Chondrocyte (in vitro differentiated cells): ENCODE data around the gene RANBP3L. TPM values are rescaled to one million over a fixed set of nuclear protein-coding genes. Genes with fewer than 3 reads are reported as not detected.

Experiments
- DNase-seq: peaks from one replicate; pipeline ENCODE4 v3.0.0; 2021; ENCODE audit warnings: mixed read lengths, low spot score
- H3K27ac Mint-ChIP-seq: one replicate; pipeline ENCODE4 v1.8.0; 2021; ENCODE audit warnings: mild to moderate bottlenecking, moderate library complexity, mixed read lengths; ENCODE audit not compliant: unreplicated experiment
- H3K27me3 Mint-ChIP-seq: 2 replicates; pipeline ENCODE4 v1.8.0; 2021; ENCODE audit warnings: low read depth, mixed read lengths
- H3K36me3 Mint-ChIP-seq: 2 replicates; pipeline ENCODE4 v1.8.0; 2021; ENCODE audit warnings: low read depth, mixed read lengths
- H3K4me1 Mint-ChIP-seq: 2 replicates; pipeline ENCODE4 v1.8.0; 2021; ENCODE audit warnings: low read depth, mild to moderate bottlenecking, mixed read lengths
- H3K4me3 Mint-ChIP-seq: one replicate; pipeline ENCODE4 v1.8.0; 2021; ENCODE audit warnings: mild to moderate bottlenecking, moderate library complexity, mixed read lengths; ENCODE audit not compliant: unreplicated experiment
- H3K9me3 Mint-ChIP-seq: 2 replicates; pipeline ENCODE4 v1.8.0; 2021; ENCODE audit warnings: low read depth, mixed read lengths
- total RNA-seq: library from RNA; stranded (reverse); gene quantifications from 3 replicates; pipeline ENCODE4 v1.2.1, GENCODE V29; 2021
- TF ChIP-seq, protein P1 (sequence below): fragments of 200-600 bp; sonication (generic); IDR thresholded peaks from 2 replicates; pipeline ENCODE4 v1.5.0; 2021; ENCODE audit warnings: antibody characterized with exemption, mild to moderate bottlenecking, moderate library complexity

Gene RANBP3L
- total RNA-seq, 1 donor from 2014 or later: 1.2 TPM

DNA sequence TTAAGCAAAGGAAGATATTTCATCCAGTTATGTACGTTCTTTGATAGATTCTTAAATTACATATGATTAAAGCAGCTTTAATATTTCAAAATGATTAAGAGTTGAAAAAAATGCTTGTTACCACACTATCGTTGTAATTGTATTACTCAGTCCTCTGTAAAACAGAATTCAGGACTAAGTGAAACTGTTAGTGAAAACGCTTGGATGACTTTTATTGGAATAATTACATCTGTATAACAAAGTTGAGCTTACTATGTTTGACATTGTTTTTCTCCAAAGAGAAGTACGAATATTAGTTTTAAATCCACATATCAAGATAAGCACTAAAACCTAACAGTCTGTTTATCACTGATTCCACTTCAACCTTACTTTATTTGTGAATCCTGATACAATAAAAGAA is 51.3 kb downstream of the RANBP3L start:
- H3K9me3 Mint-ChIP-seq: no peaks in the 10 kb centered on the region
- no peak overlapping the region for H3K27ac Mint-ChIP-seq
- H3K27me3 Mint-ChIP-seq: no peaks in the 10 kb centered on the region
- peaks cover 14% of the 10 kb centered on the region for H3K4me1 Mint-ChIP-seq
- no peak overlapping the region for H3K4me3 Mint-ChIP-seq
- no peaks in the 10 kb centered on the region for H3K36me3 Mint-ChIP-seq
- TF ChIP-seq, protein P1, sequence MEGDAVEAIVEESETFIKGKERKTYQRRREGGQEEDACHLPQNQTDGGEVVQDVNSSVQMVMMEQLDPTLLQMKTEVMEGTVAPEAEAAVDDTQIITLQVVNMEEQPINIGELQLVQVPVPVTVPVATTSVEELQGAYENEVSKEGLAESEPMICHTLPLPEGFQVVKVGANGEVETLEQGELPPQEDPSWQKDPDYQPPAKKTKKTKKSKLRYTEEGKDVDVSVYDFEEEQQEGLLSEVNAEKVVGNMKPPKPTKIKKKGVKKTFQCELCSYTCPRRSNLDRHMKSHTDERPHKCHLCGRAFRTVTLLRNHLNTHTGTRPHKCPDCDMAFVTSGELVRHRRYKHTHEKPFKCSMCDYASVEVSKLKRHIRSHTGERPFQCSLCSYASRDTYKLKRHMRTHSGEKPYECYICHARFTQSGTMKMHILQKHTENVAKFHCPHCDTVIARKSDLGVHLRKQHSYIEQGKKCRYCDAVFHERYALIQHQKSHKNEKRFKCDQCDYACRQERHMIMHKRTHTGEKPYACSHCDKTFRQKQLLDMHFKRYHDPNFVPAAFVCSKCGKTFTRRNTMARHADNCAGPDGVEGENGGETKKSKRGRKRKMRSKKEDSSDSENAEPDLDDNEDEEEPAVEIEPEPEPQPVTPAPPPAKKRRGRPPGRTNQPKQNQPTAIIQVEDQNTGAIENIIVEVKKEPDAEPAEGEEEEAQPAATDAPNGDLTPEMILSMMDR: no peak
- DNase-seq: no peak

DNA sequence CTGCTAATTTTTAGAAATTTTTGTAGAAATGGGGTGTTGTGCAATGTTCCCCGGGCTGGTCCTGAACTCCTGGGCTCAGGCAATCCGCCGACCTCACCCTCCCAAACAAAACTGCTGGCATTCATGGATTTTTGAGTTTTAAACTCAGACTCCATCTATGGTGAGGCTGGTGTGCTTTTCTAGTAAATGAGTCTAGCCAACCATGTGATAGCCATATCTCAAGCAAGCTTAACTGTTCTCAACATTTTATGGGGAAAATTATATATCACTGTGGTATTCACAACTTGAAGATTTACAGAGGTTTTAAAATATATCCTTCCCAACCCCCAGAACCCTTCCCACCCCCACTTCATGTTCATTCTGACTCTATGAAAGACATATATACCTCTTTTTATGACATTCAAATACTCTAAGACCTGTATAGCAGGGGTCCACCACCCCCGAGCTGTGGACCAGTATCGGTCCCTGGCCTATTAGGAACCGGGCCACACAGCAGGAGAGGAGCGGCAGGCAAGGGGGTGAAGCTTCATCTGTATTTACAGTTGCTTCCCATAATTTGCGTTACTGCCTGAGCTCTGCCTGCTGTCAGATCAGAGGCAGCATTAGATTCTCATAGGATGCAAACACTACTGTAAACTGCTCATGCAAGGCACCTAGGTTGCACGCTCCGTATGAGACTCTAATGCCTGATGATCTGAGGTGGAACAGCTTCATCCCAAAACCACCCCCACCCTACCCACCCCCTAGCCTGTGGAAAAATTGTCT is 55.5 kb downstream of the RANBP3L start:
- Mint-ChIP-seq H3K36me3 (no peaks in the 10 kb centered on the region), H3K9me3 (no peaks in the 10 kb centered on the region), H3K4me1 (peaks cover 7% of the 10 kb centered on the region), H3K4me3 (no peak overlapping the region), H3K27ac (no peak overlapping the region), H3K27me3 (no peaks in the 10 kb centered on the region)
- no peak for DNase-seq
- TF ChIP-seq, protein P1: no peak

DNA sequence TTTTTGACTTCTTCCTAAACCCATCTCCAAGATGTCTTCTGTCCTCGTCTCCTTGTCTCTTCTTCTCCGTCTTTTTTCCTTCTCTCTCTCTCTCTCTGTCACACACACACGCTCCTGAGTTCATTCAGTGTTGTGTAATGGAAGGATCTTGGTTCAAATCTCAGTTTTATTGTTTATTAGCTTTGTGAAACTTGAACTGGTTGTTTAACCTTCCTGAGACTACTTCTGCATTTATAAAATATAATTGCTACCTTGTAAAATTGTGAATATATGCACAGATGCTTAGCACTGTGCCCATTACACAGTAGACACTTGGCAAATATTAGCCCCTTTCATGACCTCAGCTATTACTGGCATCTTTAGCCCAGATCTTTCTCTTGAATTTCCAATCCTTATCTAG is 57.6 kb downstream of the RANBP3L start:
- no peak for DNase-seq
- Mint-ChIP-seq H3K27me3 (no peaks in the 10 kb centered on the region), H3K9me3 (no peaks in the 10 kb centered on the region), H3K27ac (no peak overlapping the region), H3K4me1 (peaks cover 23% of the 10 kb centered on the region), H3K4me3 (no peak overlapping the region), H3K36me3 (no peaks in the 10 kb centered on the region)
- TF ChIP-seq, protein P1: no peak

DNA sequence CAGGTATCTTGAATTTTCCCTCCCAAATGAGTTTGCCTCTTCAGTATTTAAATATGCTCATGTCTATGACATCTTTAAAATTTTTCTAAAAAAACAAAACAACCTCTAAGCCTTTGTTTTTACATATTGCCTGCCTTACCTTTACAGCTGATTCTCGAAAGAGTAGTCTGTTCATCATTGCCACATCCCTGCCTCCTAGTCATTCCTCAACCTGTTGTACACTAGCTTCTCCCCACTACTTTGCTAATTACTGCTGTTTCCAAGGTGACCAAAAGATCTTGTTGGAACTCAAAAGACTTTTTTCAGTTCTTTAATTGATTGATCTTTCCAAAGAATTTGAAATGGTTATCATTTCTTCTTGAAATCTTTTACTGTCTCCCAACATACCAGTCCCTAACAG is 58.0 kb downstream of the RANBP3L start:
- no peak for DNase-seq

DNA sequence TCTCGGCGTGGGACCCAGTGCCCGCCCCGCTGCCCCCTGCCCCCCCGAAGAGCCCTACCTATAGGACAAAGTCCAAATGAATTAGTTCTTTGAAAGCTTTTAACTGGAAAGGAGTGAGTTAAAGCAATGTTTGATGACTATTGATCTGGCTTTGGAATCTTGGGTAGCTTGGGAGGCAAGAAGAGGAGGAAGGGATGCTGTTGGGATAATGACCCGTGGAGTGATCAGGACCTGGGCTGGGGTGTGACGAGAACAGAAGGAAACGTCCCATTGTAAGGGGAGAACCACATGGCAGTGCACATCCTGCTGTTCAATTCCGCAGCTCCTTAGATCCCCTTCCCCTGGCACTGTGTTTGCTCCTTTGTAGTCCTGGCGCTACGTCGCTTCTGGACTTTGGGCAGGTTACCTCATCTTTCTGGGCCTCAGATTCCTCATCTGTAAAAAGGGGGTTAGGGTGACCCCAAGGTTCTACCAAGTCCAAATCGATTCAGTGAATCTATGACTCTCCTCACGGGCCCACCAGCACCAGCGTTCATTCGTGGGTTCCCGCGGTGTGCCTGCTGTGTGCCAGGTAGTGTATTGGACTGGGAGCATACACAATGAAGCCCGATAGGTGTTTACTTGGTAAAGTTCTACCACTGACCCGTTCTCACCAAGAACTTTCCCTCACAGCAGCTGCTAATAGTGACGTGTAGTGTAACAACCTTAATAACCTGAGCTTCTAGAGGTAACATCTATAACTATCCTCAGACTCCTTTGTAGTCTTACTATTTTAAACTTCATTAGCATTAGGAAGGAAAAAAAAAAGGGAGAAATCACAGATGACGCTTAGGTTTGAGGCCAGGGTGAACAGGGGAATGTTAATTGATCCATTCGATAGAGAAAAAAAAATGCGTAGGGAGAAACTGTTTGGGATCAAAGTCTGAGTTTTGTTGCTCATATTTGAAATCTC is 58.9 kb downstream of the RANBP3L start:
- peak overlapping the region; percentile 99 for H3K27ac Mint-ChIP-seq
- peak overlapping the region; percentile 84 for H3K4me3 Mint-ChIP-seq
- peaks cover 35% of the 10 kb centered on the region for H3K4me1 Mint-ChIP-seq
- no peak for DNase-seq
- H3K27me3 Mint-ChIP-seq: no peaks in the 10 kb centered on the region
- TF ChIP-seq, protein P1: no peak
- H3K36me3 Mint-ChIP-seq: no peaks in the 10 kb centered on the region
- no peaks in the 10 kb centered on the region for H3K9me3 Mint-ChIP-seq

More for the DNA sequence above, 58.0 kb downstream of the RANBP3L start:
- Mint-ChIP-seq H3K4me1 (peaks cover 27% of the 10 kb centered on the region), H3K4me3 (no peak overlapping the region), H3K27me3 (no peaks in the 10 kb centered on the region), H3K36me3 (no peaks in the 10 kb centered on the region), H3K9me3 (no peaks in the 10 kb centered on the region), H3K27ac (no peak overlapping the region)
- TF ChIP-seq, protein P1: no peak
